ENCODE results near the gene DUOXA2. TPM values are rescaled to one million over a fixed set of nuclear protein-coding genes. Genes with fewer than 3 reads are reported as not detected.

DUOXA2 gene
- total and polyA plus RNA-seq, 4 donors, result 0.48 to 0.98 (median 0.98) TPM; not detected in 1

DNA sequence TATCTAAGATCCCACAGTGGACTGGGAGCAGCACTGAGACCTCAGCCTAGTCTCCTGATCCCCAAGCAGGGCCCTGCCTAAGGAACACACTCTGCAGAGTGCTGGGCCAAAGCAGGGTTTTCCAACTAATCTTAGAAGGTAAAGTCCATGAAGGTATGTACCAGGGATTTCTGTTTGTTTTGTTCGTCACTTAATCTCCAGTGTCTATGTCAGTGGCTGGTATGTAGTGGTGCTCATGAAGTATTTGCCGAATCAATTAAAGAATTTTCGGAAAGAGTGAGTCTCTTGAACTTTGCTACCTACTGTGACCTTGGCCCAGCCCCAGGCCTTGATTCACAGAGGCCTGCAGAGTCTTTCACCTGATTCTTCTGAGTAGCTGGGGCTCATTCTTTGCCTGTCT lies 17.4 kb downstream of the DUOXA2 start:
- Histone ChIP-seq H3K27ac (ENCODE audit: low read depth in 1 of 2, low read length in 1 of 2) (no peak overlapping the region), H3K4me3 (no peak overlapping the region)
- peak; percentile 13 for ATAC-seq (ENCODE audit: insufficient read depth, low FRiP score)

DNA sequence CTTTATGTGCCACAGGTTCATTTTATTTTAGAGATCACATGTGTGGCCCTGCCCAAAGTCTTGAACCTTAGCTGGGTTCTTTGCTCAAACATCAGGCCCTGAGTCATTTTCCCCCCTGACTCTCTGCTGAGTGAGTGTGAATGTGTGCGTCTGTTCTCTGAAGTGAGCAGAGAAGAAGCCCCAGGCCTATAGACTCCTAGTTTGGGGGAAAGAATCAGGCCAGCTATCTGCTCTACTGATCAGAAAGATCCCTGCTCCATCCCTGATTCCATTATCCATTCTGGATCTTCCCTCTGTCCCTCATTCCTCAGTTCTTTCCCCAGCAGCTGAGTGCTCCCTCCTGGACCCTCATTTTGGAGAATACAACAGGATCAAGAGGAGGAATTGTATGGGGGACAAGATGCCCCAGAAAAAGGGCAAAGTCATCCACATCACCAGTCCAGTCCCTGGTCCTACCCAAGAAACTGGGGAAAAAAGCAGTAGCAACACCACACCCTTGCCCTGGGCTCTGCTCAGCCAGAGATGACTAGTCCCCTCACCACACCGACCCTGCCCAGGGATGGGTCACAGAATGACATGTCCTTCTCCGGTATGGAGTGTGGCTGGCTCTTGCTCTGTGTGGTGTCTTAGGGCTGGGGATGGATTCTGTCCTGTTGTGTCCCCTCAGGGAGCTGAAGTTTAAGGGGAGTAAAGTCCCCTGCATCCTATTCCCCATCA lies 18.9 kb downstream of the DUOXA2 start:
- Histone ChIP-seq H3K27ac (ENCODE audit: low read depth in 1 of 2, low read length in 1 of 2) (no peak overlapping the region), H3K27me3 (ENCODE audit: control insufficient read depth in 3 of 3, insufficient read depth in 3 of 3, low read length in 2 of 3) (peaks cover 0 to 59% (median 56%) of the 10 kb centered on the region in 3 donors), H3K4me1 (ENCODE audit: control insufficient read depth in 5 of 5, insufficient read depth in 5 of 5, low read length in 5 of 5) (peaks cover 0 to 18% (median 0%) of the 10 kb centered on the region in 5 donors), H3K9ac (ENCODE audit: insufficient read depth in 1 of 2, low read length in 2 of 2) (no peak overlapping the region), H3K9me3 (ENCODE audit: control insufficient read depth in 4 of 4, insufficient read depth in 3 of 4, low read length in 3 of 4) (peaks cover 0 to 4% (median 0%) of the 10 kb centered on the region in 4 donors), H3K36me3 (ENCODE audit: control insufficient read depth in 4 of 4, insufficient read depth in 4 of 4, low read length in 4 of 4) (no peaks in the 10 kb centered on the region), H3K4me3 (no peak overlapping the region)
- no peak for DNase-seq
- WGBS, 2 donors, result 64 to 83% methylated on average over 3 of the region's 3 CpGs
- ATAC-seq (ENCODE audit: insufficient read depth, low FRiP score), result no peak
- TF ChIP-seq, protein P1, sequence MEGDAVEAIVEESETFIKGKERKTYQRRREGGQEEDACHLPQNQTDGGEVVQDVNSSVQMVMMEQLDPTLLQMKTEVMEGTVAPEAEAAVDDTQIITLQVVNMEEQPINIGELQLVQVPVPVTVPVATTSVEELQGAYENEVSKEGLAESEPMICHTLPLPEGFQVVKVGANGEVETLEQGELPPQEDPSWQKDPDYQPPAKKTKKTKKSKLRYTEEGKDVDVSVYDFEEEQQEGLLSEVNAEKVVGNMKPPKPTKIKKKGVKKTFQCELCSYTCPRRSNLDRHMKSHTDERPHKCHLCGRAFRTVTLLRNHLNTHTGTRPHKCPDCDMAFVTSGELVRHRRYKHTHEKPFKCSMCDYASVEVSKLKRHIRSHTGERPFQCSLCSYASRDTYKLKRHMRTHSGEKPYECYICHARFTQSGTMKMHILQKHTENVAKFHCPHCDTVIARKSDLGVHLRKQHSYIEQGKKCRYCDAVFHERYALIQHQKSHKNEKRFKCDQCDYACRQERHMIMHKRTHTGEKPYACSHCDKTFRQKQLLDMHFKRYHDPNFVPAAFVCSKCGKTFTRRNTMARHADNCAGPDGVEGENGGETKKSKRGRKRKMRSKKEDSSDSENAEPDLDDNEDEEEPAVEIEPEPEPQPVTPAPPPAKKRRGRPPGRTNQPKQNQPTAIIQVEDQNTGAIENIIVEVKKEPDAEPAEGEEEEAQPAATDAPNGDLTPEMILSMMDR (IDR thresholded peaks at IDR 0.05; ENCODE audit: control extremely low read depth, extremely low read depth), result no peak

More for the DNA sequence above, 17.4 kb downstream of the DUOXA2 start:
- TF ChIP-seq, protein P1 (IDR thresholded peaks at IDR 0.05; ENCODE audit: control extremely low read depth, extremely low read depth), result no peak
- DNase-seq, result no peak
- H3K4me1 ChIP-seq (ENCODE audit: control insufficient read depth in 5 of 5, insufficient read depth in 5 of 5, low read length in 5 of 5), result peaks cover 0 to 17% (median 0%) of the 10 kb centered on the region in 5 donors
- WGBS, 2 donors, result 63 to 85% methylated on average over 3 of the region's 3 CpGs
- H3K27me3 ChIP-seq (ENCODE audit: control insufficient read depth in 3 of 3, insufficient read depth in 3 of 3, low read length in 2 of 3), result peaks cover 0 to 59% (median 58%) of the 10 kb centered on the region in 3 donors
- H3K9ac ChIP-seq (ENCODE audit: insufficient read depth in 1 of 2, low read length in 2 of 2), result no peak overlapping the region
- H3K9me3 ChIP-seq (ENCODE audit: control insufficient read depth in 4 of 4, insufficient read depth in 3 of 4, low read length in 3 of 4), result no peaks in the 10 kb centered on the region
- no peaks in the 10 kb centered on the region for H3K36me3 ChIP-seq (ENCODE audit: control insufficient read depth in 4 of 4, insufficient read depth in 4 of 4, low read length in 4 of 4)

DNA sequence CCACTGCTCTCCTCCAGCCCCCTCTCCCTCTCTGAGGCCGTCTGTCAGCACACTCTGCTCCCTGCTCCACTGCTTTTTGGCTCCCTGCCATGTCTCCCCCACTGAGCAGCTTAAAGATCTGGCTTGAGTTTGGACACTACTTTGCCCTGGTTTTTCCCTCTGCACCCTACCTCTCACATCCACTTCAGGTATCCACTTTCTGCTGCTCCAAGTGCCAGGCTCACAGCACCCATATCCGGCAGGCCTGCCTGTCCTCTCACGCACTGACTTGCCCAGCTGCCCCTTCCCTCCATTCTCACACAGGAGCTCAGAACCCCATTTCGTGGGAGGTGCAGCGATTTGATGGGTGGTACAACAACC lies 19.4 kb downstream of the DUOXA2 start:
- ATAC-seq (ENCODE audit: insufficient read depth, low FRiP score) (no peak), DNase-seq (peak; percentile 42 to 52 (median 44))
- H3K9me3 ChIP-seq (ENCODE audit: control insufficient read depth in 4 of 4, insufficient read depth in 3 of 4, low read length in 3 of 4), result peaks cover 0 to 4% (median 0%) of the 10 kb centered on the region in 4 donors

More for the DNA sequence above, 19.4 kb downstream of the DUOXA2 start:
- TF ChIP-seq, protein P1 (IDR thresholded peaks at IDR 0.05; ENCODE audit: control extremely low read depth, extremely low read depth), result no peak
- H3K4me3 ChIP-seq, result no peak overlapping the region
- peaks cover 0 to 19% (median 0%) of the 10 kb centered on the region in 5 donors for H3K4me1 ChIP-seq (ENCODE audit: control insufficient read depth in 5 of 5, insufficient read depth in 5 of 5, low read length in 5 of 5)
- no peak overlapping the region for H3K9ac ChIP-seq (ENCODE audit: insufficient read depth in 1 of 2, low read length in 2 of 2)
- H3K27ac ChIP-seq (ENCODE audit: low read depth in 1 of 2, low read length in 1 of 2), result no peak overlapping the region
- H3K36me3 ChIP-seq (ENCODE audit: control insufficient read depth in 4 of 4, insufficient read depth in 4 of 4, low read length in 4 of 4), result no peaks in the 10 kb centered on the region
- peaks cover 0 to 55% (median 51%) of the 10 kb centered on the region in 3 donors for H3K27me3 ChIP-seq (ENCODE audit: control insufficient read depth in 3 of 3, insufficient read depth in 3 of 3, low read length in 2 of 3)
- WGBS, 2 donors, result 54 to 73% methylated on average over 5 of the region's 5 CpGs
